ENCODE measurements around the gene IGSF3. TPM values are rescaled to one million over a fixed set of nuclear protein-coding genes. Genes with fewer than 3 reads are reported as not detected.

Gene IGSF3
- total RNA-seq, 2 donors from 2014 or later: 21.4 to 30.6 TPM

GRCh38 chr1:116587501-116588227 is 79.9 kb downstream of the IGSF3 start:
- no peak for TF ChIP-seq CTCF (IDR thresholded peaks at IDR 0.05)
- Histone ChIP-seq H3K4me1 (no peaks in the 10 kb centered on the region), H3K9me3 (no peaks in the 10 kb centered on the region), H3K27ac (no peak overlapping the region), H3K27me3 (no peaks in the 10 kb centered on the region), H3K4me3 (no peak overlapping the region), H3K9ac (ENCODE audit: low read depth in 2 of 2, low read length in 2 of 2) (no peak overlapping the region), H3K36me3 (no peaks in the 10 kb centered on the region)
- intact Hi-C loops (cut with DNase I): no loop called here
- DNase-seq: no peak

- no peaks in the 10 kb centered on the region for H3K36me3 ChIP-seq
- no peaks in the 10 kb centered on the region for H3K9me3 ChIP-seq
- TF ChIP-seq CTCF (IDR thresholded peaks at IDR 0.05): no peak
- no peak overlapping the region for H3K4me3 ChIP-seq
- H3K4me1 ChIP-seq: no peaks in the 10 kb centered on the region
- no peaks in the 10 kb centered on the region for H3K27me3 ChIP-seq
- H3K27ac ChIP-seq: no peak overlapping the region
- intact Hi-C loops (cut with DNase I): no loop called here
- no peak overlapping the region for H3K9ac ChIP-seq (ENCODE audit: low read depth in 2 of 2, low read length in 2 of 2)
- no peak for DNase-seq
Observed at GRCh38 chr1:116586741-116587143, 80.8 kb downstream of the IGSF3 start.

DNA sequence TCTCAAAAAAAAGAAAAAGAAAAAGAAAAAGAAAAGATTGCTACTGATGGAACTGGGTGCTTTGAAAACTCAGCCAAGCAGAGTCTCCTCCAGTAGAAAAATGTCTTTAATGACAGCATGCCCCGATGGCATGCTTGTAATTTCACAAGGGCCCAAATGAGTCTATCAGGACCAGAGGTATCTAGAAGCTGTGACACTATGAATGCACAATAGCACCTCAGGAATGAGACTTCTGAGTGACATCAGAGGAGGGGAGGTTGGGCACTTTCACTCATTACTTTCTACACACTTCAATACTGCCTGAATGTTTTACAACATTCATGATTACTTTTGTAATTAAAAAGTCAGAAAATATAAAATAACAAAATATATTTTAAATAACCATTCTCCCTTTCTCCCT is 81.6 kb downstream of the IGSF3 start:
- Histone ChIP-seq H3K4me3 (no peak overlapping the region), H3K36me3 (no peaks in the 10 kb centered on the region), H3K9ac (ENCODE audit: low read depth in 2 of 2, low read length in 2 of 2) (no peak overlapping the region), H3K27ac (no peak overlapping the region), H3K4me1 (no peaks in the 10 kb centered on the region), H3K27me3 (no peaks in the 10 kb centered on the region), H3K9me3 (no peaks in the 10 kb centered on the region)
- DNase-seq: no peak
- intact Hi-C loops (cut with DNase I): no loop called here
- TF ChIP-seq CTCF (IDR thresholded peaks at IDR 0.05): no peak

DNA sequence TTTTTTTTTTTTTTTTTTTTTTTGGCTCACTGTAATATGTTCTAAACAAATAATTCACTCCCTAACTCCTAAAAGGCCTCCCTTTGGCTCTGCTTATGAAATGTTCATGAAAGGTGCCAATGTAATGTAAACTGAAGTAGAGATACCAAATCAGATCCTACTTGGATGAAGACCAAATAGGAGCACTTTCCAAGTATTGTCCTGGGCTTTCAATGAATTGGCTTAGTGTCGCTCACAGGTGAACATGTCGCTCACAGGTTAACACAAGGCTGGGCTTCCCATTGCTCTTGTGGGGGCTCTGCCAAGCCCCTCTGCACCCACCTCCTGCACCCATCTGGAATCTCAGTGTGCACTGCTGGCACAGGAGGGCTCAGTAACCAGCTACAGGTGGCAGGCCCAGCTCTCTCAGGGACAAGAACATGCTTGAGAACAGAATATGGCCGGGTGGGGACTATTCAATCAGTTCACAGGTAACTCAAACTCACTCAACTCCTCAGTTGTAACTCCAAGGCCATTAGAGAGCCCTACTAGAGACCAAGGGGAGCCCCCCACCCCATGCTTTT is 86.1 kb downstream of the IGSF3 start:
- H3K9ac ChIP-seq (ENCODE audit: low read depth in 2 of 2, low read length in 2 of 2): no peak overlapping the region
- H3K36me3 ChIP-seq: no peaks in the 10 kb centered on the region
- no peak for TF ChIP-seq CTCF (IDR thresholded peaks at IDR 0.05)
- H3K27me3 ChIP-seq: no peaks in the 10 kb centered on the region
- no peak for DNase-seq
- no peak overlapping the region for H3K4me3 ChIP-seq
- H3K4me1 ChIP-seq: no peaks in the 10 kb centered on the region
- intact Hi-C loops (cut with DNase I): no loop called here
- no peaks in the 10 kb centered on the region for H3K9me3 ChIP-seq
- H3K27ac ChIP-seq: no peak overlapping the region

- no peak for DNase-seq
Observed at GRCh38 chr1:116580446-116581322, 86.8 kb downstream of the IGSF3 start.

More at GRCh38 chr1:116580446-116581322, 86.8 kb downstream of the IGSF3 start:
- intact Hi-C loops (cut with DNase I): no loop called here
- no peaks in the 10 kb centered on the region for H3K9me3 ChIP-seq
- H3K9ac ChIP-seq (ENCODE audit: low read depth in 2 of 2, low read length in 2 of 2): no peak overlapping the region
- H3K27ac ChIP-seq: no peak overlapping the region
- TF ChIP-seq CTCF (IDR thresholded peaks at IDR 0.05): no peak
- no peaks in the 10 kb centered on the region for H3K36me3 ChIP-seq
- H3K4me1 ChIP-seq: no peaks in the 10 kb centered on the region
- no peaks in the 10 kb centered on the region for H3K27me3 ChIP-seq
- H3K4me3 ChIP-seq: no peak overlapping the region
